PC-9 (cell line): ENCODE data around the gene SLC12A9.

Experiments
- CTCF ChIP-seq: fragments of 200-600 bp; sonication (generic); conservative IDR thresholded peaks from 2 replicates; pipeline ENCODE4 v1.6.1; 2017; ENCODE audit warnings: mixed run types, antibody characterized with exemption, mild to moderate bottlenecking, moderate library complexity
- EZH2 ChIP-seq: fragments of 200-600 bp; sonication (generic); IDR thresholded peaks from 2 replicates; pipeline ENCODE4 v1.8.0; 2017; ENCODE audit warnings: antibody characterized with exemption, low read depth

- TF ChIP-seq CTCF (no peak), EZH2 (no peak)
These were observed 30.0 kb upstream of the SLC12A9 start for GRCh38 chr7:100822236-100823139.
